ENCODE data around the gene LRRC1. TPM values are rescaled to one million over a fixed set of nuclear protein-coding genes. Genes with fewer than 3 reads are reported as not detected.

Gene LRRC1
- total RNA-seq, 2 donors from 2014 or later: 1.0 to 3.6 TPM

- Mint-ChIP-seq H3K9me3 (peaks cover 0 to 4% of the 10 kb centered on the region in 2 donors), H3K36me3 (no peaks in the 10 kb centered on the region), H3K27ac (no peak overlapping the region)
- ATAC-seq (no peak), DNase-seq (ENCODE audit: low spot score in 2 of 2) (no peak)
Observed at GRCh38 chr6:53825532-53826321, 30.9 kb downstream of the LRRC1 start.

- peaks cover 0 to 4% of the 10 kb centered on the region in 2 donors for H3K9me3 Mint-ChIP-seq
- DNase-seq (ENCODE audit: low spot score in 2 of 2) (no peak), ATAC-seq (peak in 1 of 2 donors; percentile 28)
- H3K36me3 Mint-ChIP-seq: no peaks in the 10 kb centered on the region
- H3K27ac Mint-ChIP-seq: no peak overlapping the region
Observed at GRCh38 chr6:53827531-53827930, 32.7 kb downstream of the LRRC1 start.

GRCh38 chr6:53828215-53828614, 33.4 kb downstream of the LRRC1 start:
- DNase-seq (ENCODE audit: low spot score in 2 of 2) (no peak), ATAC-seq (no peak)
- peaks cover 0 to 4% of the 10 kb centered on the region in 2 donors for H3K9me3 Mint-ChIP-seq
- H3K36me3 Mint-ChIP-seq: no peaks in the 10 kb centered on the region
- no peak overlapping the region for H3K27ac Mint-ChIP-seq

- H3K27ac Mint-ChIP-seq: no peak overlapping the region
- ATAC-seq (no peak), DNase-seq (ENCODE audit: low spot score in 2 of 2) (no peak)
- peaks cover 0 to 4% of the 10 kb centered on the region in 2 donors for H3K9me3 Mint-ChIP-seq
- H3K36me3 Mint-ChIP-seq: no peaks in the 10 kb centered on the region
Observed at GRCh38 chr6:53828966-53829697, 34.3 kb downstream of the LRRC1 start.

- no peaks in the 10 kb centered on the region for H3K36me3 Mint-ChIP-seq
- H3K27ac Mint-ChIP-seq: no peak overlapping the region
- DNase-seq (ENCODE audit: low spot score in 2 of 2) (no peak), ATAC-seq (no peak)
- H3K9me3 Mint-ChIP-seq: peaks cover 0 to 4% of the 10 kb centered on the region in 2 donors
Observed at GRCh38 chr6:53829698-53830221, 35.0 kb downstream of the LRRC1 start.

- Mint-ChIP-seq H3K9me3 (no peaks in the 10 kb centered on the region), H3K27ac (no peak overlapping the region), H3K36me3 (no peaks in the 10 kb centered on the region)
- DNase-seq (ENCODE audit: low spot score in 2 of 2): no peak
- ATAC-seq: no peak
Observed at GRCh38 chr6:53830366-53830765, 35.6 kb downstream of the LRRC1 start.

GRCh38 chr6:53831081-53831869, 36.5 kb downstream of the LRRC1 start:
- DNase-seq (ENCODE audit: low spot score in 2 of 2): no peak
- ATAC-seq: no peak
- H3K36me3 Mint-ChIP-seq: no peaks in the 10 kb centered on the region
- no peak overlapping the region for H3K27ac Mint-ChIP-seq
- H3K9me3 Mint-ChIP-seq: no peaks in the 10 kb centered on the region

- no peak overlapping the region for H3K27ac Mint-ChIP-seq
- H3K9me3 Mint-ChIP-seq: no peaks in the 10 kb centered on the region
- no peaks in the 10 kb centered on the region for H3K36me3 Mint-ChIP-seq
- ATAC-seq (no peak), DNase-seq (ENCODE audit: low spot score in 2 of 2) (no peak)
Observed at GRCh38 chr6:53831936-53832660, 37.3 kb downstream of the LRRC1 start.

- Mint-ChIP-seq H3K27ac (no peak overlapping the region), H3K36me3 (no peaks in the 10 kb centered on the region), H3K9me3 (no peaks in the 10 kb centered on the region)
- ATAC-seq (no peak), DNase-seq (ENCODE audit: low spot score in 2 of 2) (no peak)
Observed at GRCh38 chr6:53833155-53833554, 38.4 kb downstream of the LRRC1 start.

GRCh38 chr6:53834132-53834531, 39.3 kb downstream of the LRRC1 start:
- DNase-seq (ENCODE audit: low spot score in 2 of 2) (no peak), ATAC-seq (no peak)
- Mint-ChIP-seq H3K36me3 (no peaks in the 10 kb centered on the region), H3K9me3 (no peaks in the 10 kb centered on the region), H3K27ac (no peak overlapping the region)

GRCh38 chr6:53837865-53838769, 43.3 kb downstream of the LRRC1 start:
- ATAC-seq: no peak
- Mint-ChIP-seq H3K9me3 (peaks cover 0 to 4% of the 10 kb centered on the region in 2 donors), H3K27ac (no peak overlapping the region), H3K36me3 (peaks cover 0 to 6% of the 10 kb centered on the region in 2 donors)
- DNase-seq (ENCODE audit: low spot score in 2 of 2): no peak

GRCh38 chr6:53840027-53840426, 45.2 kb downstream of the LRRC1 start:
- Mint-ChIP-seq H3K36me3 (peaks cover 0 to 6% of the 10 kb centered on the region in 2 donors), H3K27ac (no peak overlapping the region), H3K9me3 (peaks cover 0 to 4% of the 10 kb centered on the region in 2 donors)
- DNase-seq (ENCODE audit: low spot score in 2 of 2) (no peak), ATAC-seq (no peak)

GRCh38 chr6:53845280-53846195, 50.7 kb downstream of the LRRC1 start:
- no peak for DNase-seq (ENCODE audit: low spot score in 2 of 2)
- ATAC-seq: no peak
- H3K9me3 Mint-ChIP-seq: peaks cover 0 to 2% of the 10 kb centered on the region in 2 donors
- H3K27ac Mint-ChIP-seq: no peak overlapping the region
- H3K36me3 Mint-ChIP-seq: peaks cover 4 to 5% of the 10 kb centered on the region in 2 donors

- DNase-seq (ENCODE audit: low spot score in 2 of 2) (no peak), ATAC-seq (no peak)
- H3K36me3 Mint-ChIP-seq: peaks cover 0 to 4% of the 10 kb centered on the region in 2 donors
- H3K27ac Mint-ChIP-seq: no peak overlapping the region
- no peaks in the 10 kb centered on the region for H3K9me3 Mint-ChIP-seq
Observed at GRCh38 chr6:53846250-53846649, 51.4 kb downstream of the LRRC1 start.

Measured in activated naive CD4-positive, alpha-beta T cell treated with anti-CD3 and anti-CD28 coated beads, Interleukin-2, amount 50 U/mL, for 72 hours (primary cell).